22Rv1 (cell line): ENCODE measurements around the gene IL9R.

Source experiments
- ZFX ChIP-seq: fragments of 450-650 bp; IDR thresholded peaks from 2 replicates; pipeline ENCODE4 v1.6.1; 2017; ENCODE audit warnings: antibody characterized with exemption, borderline replicate concordance
- TF ChIP-seq, protein P1 (sequence below): fragments of 450-650 bp; IDR thresholded peaks from 2 replicates; pipeline ENCODE4 v1.5.1; 2017; ENCODE audit warnings: mild to moderate bottlenecking

DNA sequence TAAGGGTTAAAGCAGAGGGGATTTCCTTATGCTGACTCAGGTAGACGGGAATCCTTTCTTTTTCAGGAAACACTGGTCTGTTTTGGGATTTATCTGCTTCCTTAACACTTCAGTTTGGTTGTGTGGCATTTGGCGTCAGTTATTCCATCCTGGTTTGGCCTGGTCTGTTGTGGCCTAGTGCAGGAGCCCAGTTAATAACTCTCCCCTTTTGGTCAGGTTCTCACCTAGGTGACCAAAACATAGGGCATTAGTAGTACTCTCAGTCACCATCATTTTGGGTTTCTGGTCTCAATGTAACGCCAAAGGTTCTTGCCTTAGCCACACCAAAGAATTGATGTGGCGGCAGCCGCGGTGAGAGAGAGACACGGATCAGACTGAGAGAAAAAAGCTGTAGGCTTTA lies 39.7 kb upstream of the IL9R start:
- TF ChIP-seq, protein P1, sequence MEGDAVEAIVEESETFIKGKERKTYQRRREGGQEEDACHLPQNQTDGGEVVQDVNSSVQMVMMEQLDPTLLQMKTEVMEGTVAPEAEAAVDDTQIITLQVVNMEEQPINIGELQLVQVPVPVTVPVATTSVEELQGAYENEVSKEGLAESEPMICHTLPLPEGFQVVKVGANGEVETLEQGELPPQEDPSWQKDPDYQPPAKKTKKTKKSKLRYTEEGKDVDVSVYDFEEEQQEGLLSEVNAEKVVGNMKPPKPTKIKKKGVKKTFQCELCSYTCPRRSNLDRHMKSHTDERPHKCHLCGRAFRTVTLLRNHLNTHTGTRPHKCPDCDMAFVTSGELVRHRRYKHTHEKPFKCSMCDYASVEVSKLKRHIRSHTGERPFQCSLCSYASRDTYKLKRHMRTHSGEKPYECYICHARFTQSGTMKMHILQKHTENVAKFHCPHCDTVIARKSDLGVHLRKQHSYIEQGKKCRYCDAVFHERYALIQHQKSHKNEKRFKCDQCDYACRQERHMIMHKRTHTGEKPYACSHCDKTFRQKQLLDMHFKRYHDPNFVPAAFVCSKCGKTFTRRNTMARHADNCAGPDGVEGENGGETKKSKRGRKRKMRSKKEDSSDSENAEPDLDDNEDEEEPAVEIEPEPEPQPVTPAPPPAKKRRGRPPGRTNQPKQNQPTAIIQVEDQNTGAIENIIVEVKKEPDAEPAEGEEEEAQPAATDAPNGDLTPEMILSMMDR = no peak
- TF ChIP-seq ZFX = no peak
